GM12873 (cell line): ENCODE results near the gene PHYHD1.

Source experiments
- TF ChIP-seq, protein P1 (sequence below): IDR thresholded peaks from 2 replicates; pipeline ENCODE4 v1.5.1; 2012; ENCODE audit warnings: low read depth, mild to moderate bottlenecking, moderate library complexity, low read length, control low read depth; ENCODE audit not compliant: insufficient read depth; ENCODE audit errors: missing control alignments

Gene PHYHD1

DNA sequence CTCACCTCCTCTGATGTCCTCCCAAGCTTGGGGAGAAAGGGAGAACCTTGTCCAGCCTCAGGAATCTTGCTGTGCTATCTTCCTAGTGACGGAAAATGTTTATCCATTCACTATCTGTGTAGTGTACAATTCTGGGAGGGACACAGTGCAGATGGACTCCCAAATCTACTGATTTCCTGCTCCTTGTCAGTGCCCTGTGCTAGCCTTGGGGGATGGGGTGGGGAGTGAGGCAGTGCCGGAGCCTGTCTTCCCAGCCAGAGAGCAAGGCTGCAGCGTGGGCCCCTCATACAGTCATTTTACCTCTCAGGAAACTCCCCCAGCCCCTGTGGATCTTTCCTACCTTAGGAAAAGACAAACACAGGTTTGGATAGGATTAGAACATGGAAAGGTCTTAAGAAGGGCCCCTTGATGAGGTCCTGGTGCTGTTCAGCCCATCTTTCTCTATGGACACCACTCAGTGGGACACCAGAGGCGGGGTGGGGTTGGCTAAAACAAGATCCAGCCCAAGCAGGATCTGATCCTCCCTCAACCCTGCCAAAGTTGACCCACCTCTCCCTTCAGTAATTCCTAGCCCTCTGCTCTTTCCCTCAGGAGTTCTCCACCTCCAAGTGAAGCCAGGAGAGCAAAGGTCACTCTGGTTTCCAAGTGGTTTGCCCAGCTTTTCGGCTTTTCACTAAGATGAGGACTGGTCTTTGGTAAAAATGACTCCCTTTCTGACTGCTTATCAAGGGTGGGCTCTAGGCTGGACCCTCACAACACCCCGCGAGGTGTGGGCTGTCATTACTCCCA lies 23.2 kb downstream of the PHYHD1 start:
- TF ChIP-seq, protein P1, sequence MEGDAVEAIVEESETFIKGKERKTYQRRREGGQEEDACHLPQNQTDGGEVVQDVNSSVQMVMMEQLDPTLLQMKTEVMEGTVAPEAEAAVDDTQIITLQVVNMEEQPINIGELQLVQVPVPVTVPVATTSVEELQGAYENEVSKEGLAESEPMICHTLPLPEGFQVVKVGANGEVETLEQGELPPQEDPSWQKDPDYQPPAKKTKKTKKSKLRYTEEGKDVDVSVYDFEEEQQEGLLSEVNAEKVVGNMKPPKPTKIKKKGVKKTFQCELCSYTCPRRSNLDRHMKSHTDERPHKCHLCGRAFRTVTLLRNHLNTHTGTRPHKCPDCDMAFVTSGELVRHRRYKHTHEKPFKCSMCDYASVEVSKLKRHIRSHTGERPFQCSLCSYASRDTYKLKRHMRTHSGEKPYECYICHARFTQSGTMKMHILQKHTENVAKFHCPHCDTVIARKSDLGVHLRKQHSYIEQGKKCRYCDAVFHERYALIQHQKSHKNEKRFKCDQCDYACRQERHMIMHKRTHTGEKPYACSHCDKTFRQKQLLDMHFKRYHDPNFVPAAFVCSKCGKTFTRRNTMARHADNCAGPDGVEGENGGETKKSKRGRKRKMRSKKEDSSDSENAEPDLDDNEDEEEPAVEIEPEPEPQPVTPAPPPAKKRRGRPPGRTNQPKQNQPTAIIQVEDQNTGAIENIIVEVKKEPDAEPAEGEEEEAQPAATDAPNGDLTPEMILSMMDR = no peak

DNA sequence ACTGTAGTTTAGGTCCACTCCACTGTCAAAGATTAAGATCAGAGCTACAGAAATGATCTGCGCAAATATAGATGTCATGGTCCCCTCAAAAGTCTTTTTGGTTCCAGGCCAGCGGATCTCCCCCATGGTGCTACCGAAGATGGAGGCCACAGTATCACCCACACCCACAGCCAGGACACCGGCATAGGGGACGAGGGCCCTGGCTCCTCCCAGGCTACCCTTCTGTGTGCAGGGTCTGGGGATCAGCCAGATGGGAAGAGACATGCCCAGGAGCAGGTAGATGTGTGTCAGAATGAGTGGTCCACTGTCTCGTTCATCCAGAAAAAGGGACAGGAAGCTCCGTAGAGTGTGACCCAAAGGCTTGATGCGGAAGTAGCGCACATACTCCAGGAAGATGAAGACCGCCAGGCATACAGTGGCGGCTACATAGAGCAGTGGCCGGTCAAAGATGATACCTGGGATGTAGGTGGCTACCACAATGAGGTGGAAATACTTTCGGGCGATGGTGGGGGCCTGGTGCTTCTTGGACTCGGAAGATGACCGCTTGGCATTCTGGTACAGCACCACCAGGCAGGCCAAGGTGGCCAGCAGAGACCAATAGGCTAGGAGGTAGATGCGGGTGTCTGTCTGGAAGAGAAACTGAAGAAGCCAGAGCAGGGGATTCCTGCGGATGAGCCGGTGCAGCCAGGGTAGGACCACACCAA lies 25.2 kb downstream of the PHYHD1 start:
- TF ChIP-seq, protein P1 = no peak

DNA sequence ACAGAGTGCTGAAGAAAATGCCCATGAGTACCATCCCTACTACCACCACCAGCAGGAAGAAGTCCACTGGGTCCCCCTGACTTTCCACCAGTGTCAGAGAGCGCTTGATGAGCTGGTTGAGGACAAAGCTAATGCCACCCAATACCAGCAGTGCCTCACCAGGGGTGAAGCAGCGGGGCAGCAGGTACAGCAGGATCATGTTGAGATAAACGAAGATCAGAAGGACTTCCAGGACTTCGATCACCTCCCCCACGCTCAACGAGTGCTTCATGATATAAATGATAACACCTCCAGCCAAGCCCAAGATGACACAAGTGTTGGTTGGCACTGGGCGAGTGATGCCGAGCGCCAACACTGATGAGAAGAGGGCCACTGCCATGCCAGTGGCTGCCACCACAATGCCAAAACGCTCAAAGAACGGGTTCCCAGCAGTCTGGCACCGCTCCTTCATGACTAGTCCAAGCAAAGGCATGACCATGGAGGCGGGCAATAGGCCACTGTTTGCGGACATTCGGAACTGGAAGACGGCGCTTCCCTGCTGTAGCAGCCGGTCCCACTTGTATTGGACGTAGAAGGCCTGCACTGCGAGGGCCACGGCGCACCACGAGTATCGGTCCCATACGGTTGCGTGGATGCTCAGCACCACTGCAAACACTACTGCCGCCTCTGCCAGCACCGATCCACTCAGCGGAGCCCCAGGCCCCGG lies 25.9 kb downstream of the PHYHD1 start:
- TF ChIP-seq, protein P1 = no peak

DNA sequence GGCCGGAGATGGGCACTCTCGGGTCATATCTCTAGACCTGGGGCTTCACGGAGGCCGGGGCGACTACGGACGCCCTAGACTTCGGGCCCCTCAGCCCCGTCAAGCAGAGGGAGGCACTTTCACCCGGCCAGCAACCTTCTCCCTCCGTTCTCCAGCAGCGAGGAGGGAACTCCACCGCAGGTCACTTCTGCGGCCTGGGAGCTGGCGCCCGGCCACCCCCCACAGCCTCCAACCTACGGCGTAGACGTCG lies 26.4 kb downstream of the PHYHD1 start:
- TF ChIP-seq, protein P1 = no peak

DNA sequence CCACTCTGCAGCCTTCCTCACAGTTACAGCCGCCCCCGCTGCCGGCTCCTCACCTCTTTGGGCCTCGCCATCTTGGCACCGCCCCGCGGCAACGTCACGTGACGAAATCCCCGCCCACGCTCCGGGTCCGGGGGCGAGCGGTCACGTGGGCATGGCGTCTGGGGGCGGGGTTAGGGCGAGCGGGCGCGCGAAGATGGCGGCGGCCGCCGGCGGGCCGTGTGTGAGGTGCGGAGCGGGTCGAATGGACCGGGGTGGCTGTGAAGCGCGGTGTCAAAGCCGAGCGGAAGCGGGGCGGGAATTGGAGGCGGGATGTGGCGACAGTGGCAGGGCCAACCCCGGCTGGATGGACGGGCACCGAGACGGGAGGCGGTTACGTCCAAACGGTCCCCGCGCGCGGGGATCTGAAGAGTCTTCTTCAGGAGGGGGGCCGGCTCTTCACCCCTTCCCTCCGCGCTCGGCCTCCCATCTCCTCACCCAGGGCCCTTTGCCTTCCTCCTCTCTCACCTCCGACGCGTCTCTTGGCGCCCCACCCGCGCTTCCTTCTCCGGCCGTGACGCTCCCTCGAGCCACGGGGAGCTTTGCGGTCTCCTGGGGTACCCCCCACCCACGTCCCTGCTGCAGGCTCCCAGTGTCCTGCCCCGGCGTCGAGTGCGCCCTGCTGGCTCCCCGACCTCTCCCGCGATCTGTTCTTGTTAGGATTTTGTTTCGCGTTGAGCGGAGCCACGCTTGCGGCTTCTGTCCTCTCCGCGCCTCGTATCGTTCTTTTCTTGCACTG lies 26.9 kb downstream of the PHYHD1 start, which contains the start of the genes DOLK and NUP188:
DOLK (minus strand) TSS at position 77 of the 775 bp plus-strand sequence. CDS start 300 bp downstream, outside the sequence.
NUP188 (plus strand) TSS at position 173 of the 775 bp plus-strand sequence; CDS start at position 194, 21 bp downstream.
- TF ChIP-seq, protein P1 = no peak

DNA sequence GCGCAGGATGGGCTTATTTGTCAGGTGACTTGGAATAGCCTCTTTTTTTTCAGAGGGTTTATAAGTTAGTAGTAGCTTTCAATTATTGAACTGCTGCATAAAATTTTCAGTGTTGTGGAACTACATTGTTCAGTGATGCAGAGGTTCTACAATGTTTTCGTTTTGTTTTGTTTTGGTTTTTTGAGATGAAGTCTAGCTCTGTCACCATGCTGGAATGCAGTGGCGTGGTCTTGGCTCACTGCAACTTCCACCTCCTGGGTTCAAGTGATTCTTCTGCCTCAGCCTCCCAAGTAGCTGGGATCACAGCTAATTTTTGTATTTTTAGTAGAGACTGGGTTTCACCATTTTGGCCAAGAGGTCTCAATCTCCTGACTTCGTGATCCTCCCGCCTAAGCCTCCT lies 48.7 kb downstream of the PHYHD1 start:
- TF ChIP-seq, protein P1 = no peak
